IMR-90 (cell line): ENCODE results near the gene CCR3. TPM values are rescaled to one million over a fixed set of nuclear protein-coding genes. Genes with fewer than 3 reads are reported as not detected.

ENCODE experiments used
- ATAC-seq: fragments of 200-7000 bp; cut with Tn5 transposase; 2 replicates; pipeline ENCODE4 v1.9.1; 2020; ENCODE audit warnings: low read depth, mild to moderate bottlenecking, moderate library complexity
- BruUV-seq: library from RNA; stranded (reverse); fragments of 400-500 nt; replicated peaks from 2 replicates; lab custom pipeline; 2021; lab: Mats Ljungman, UMichigan
- CTCF ChIA-PET: fragments of 300-600 bp; formaldehyde crosslinking; extraction: SDS; loops from one replicate; lab custom pipeline; 2021; ENCODE audit warnings: antibody characterized with exemption; lab: Yijun Ruan, JAX
- POLR2A ChIA-PET: fragments of 300-600 bp; sonication (Branson Sonifier 250); formaldehyde crosslinking; loops from one replicate; lab custom pipeline; 2022; ENCODE audit warnings: antibody characterized with exemption; ENCODE audit not compliant: unreplicated experiment; lab: Charles Lee
- DNase-seq: peaks from one replicate; pipeline ENCODE4 v3.0.0; 2013
- H2AFZ ChIP-seq: replicated peaks from 2 replicates; pipeline ENCODE3; 2013; ENCODE audit warnings: low read length, mild to moderate bottlenecking; ENCODE audit not compliant: poor library complexity
- H2AK5ac ChIP-seq: 2 replicates; pipeline ENCODE4 v1.6.1; 2013; ENCODE audit warnings: low read depth, low read length, inconsistent platforms
- H2AK9ac ChIP-seq: replicated peaks from 2 replicates; pipeline ENCODE3; 2013; ENCODE audit warnings: mild to moderate bottlenecking, low read depth, low read length, moderate library complexity; ENCODE audit not compliant: poor library complexity
- H2BK120ac ChIP-seq: 2 replicates; pipeline ENCODE4 v1.6.1; 2013; ENCODE audit warnings: low read depth, low read length, inconsistent platforms
- H2BK15ac ChIP-seq: 3 replicates; pipeline ENCODE4 v1.6.1; 2013; ENCODE audit warnings: low read depth, low read length, inconsistent platforms
- H2BK20ac ChIP-seq: 2 replicates; pipeline ENCODE4 v1.6.1; 2013; ENCODE audit warnings: low read depth, mild to moderate bottlenecking, inconsistent platforms, low read length, moderate library complexity
- H2BK5ac ChIP-seq: 2 replicates; pipeline ENCODE4 v1.6.1; 2013; ENCODE audit warnings: mild to moderate bottlenecking, low read depth, low read length, inconsistent platforms; ENCODE audit not compliant: poor library complexity, severe bottlenecking
- H3K14ac ChIP-seq: replicated peaks from 2 replicates; pipeline ENCODE4 v1.6.1; 2013; ENCODE audit warnings: low read depth, low read length, inconsistent platforms
- H3K18ac ChIP-seq: 2 replicates; pipeline ENCODE4 v1.6.1; 2013; ENCODE audit warnings: low read depth, low read length, control low read depth
- H3K23ac ChIP-seq: 2 replicates; pipeline ENCODE4 v1.6.1; 2013; ENCODE audit warnings: low read depth, low read length, inconsistent platforms
- H3K27ac ChIP-seq: 2 replicates; pipeline ENCODE4 v1.5.1; 2013; ENCODE audit warnings: mild to moderate bottlenecking, control low read depth, low read length; ENCODE audit not compliant: insufficient read depth
- H3K27me3 ChIP-seq: 2 replicates; pipeline ENCODE4 v1.6.1; 2013; ENCODE audit warnings: low read length; ENCODE audit not compliant: control insufficient read depth, insufficient read depth
- H3K36me3 ChIP-seq: 2 replicates; pipeline ENCODE4 v1.6.1; 2013; ENCODE audit warnings: low read length, mixed read lengths; ENCODE audit not compliant: control insufficient read depth, insufficient read depth
- H3K4ac ChIP-seq: 2 replicates; pipeline ENCODE4 v1.6.1; 2013; ENCODE audit warnings: low read depth, low read length, inconsistent platforms
- H3K4me1 ChIP-seq: 2 replicates; pipeline ENCODE4 v1.6.1; 2013; ENCODE audit warnings: low read length, mixed read lengths; ENCODE audit not compliant: control insufficient read depth, insufficient read depth
- H3K4me2 ChIP-seq: 2 replicates; pipeline ENCODE4 v1.6.1; 2013; ENCODE audit warnings: low read depth, mild to moderate bottlenecking, control low read depth, low read length, moderate library complexity
- H3K4me3 ChIP-seq: 2 replicates; pipeline ENCODE4 v1.5.1; 2013; ENCODE audit warnings: low read depth, mild to moderate bottlenecking, control low read depth, low read length, moderate library complexity; ENCODE audit not compliant: insufficient read depth
- H3K56ac ChIP-seq: 2 replicates; pipeline ENCODE4 v1.6.1; 2013; ENCODE audit warnings: low read length, inconsistent platforms; ENCODE audit not compliant: insufficient read depth; ENCODE audit errors: extremely low read depth
- H3K79me1 ChIP-seq, 2 experiments: 2 replicates each; pipeline ENCODE4 v1.6.1; 2013; ENCODE audit warnings: low read length in 2 of 2, inconsistent platforms in 1 of 2, low read depth in 1 of 2
- H3K9ac ChIP-seq: 2 replicates; pipeline ENCODE4 v1.6.1; 2013; ENCODE audit warnings: low read depth, low read length, control low read depth
- H3K9me1 ChIP-seq: 2 replicates; pipeline ENCODE4 v1.6.1; 2013; ENCODE audit warnings: low read length, inconsistent platforms; ENCODE audit not compliant: insufficient read depth
- H3K9me3 ChIP-seq: 2 replicates; pipeline ENCODE4 v1.6.1; 2013; ENCODE audit warnings: low read length; ENCODE audit not compliant: control insufficient read depth, insufficient read depth
- H4K20me1 ChIP-seq: 2 replicates; pipeline ENCODE4 v1.6.1; 2013; ENCODE audit warnings: low read length, inconsistent platforms; ENCODE audit not compliant: insufficient read depth
- H4K5ac ChIP-seq: 2 replicates; pipeline ENCODE4 v1.6.1; 2013; ENCODE audit warnings: mild to moderate bottlenecking, low read depth, low read length, control low read depth
- H4K8ac ChIP-seq, 2 experiments: 2 replicates each; pipeline ENCODE4 v1.6.1; 2013; ENCODE audit warnings: low read depth in 2 of 2, low read length in 2 of 2, control low read depth in 1 of 2, inconsistent platforms in 1 of 2
- H4K91ac ChIP-seq: 2 replicates; pipeline ENCODE4 v1.6.1; 2013; ENCODE audit warnings: low read depth, low read length, inconsistent platforms; ENCODE audit not compliant: insufficient read depth
- CEBPB ChIP-seq: IDR thresholded peaks from 2 replicates; pipeline ENCODE4 v1.6.1; 2012; ENCODE audit warnings: low read depth, low read length, improper control_type of control experiment
- CHD1 ChIP-seq: IDR thresholded peaks from 2 replicates; pipeline ENCODE4 v1.6.1; 2012; ENCODE audit warnings: low read depth, low read length, improper control_type of control experiment
- CTCF ChIP-seq: conservative IDR thresholded peaks from 2 replicates; pipeline ENCODE4 v1.5.1; 2012; ENCODE audit warnings: mild to moderate bottlenecking, low read depth, low read length, improper control_type of control experiment
- ELK1 ChIP-seq: fragments of 150-350 bp; IDR thresholded peaks from 2 replicates; pipeline ENCODE4 v1.6.1; 2016; ENCODE audit warnings: low read depth, mild to moderate bottlenecking, low read length, moderate library complexity, borderline replicate concordance
- FOS ChIP-seq: fragments of 150-350 bp; IDR thresholded peaks from 2 replicates; pipeline ENCODE4 v1.6.1; 2016; ENCODE audit warnings: low read depth, low read length
- MAFK ChIP-seq: IDR thresholded peaks from 2 replicates; pipeline ENCODE4 v1.6.1; 2012; ENCODE audit warnings: low read depth, low read length, improper control_type of control experiment
- NFE2L2 ChIP-seq: fragments of 150-350 bp; IDR thresholded peaks from 2 replicates; pipeline ENCODE4 v1.6.1; 2016; ENCODE audit warnings: low read depth, mild to moderate bottlenecking, low read length
- RCOR1 ChIP-seq: IDR thresholded peaks from 2 replicates; pipeline ENCODE4 v1.6.1; 2012; ENCODE audit warnings: mild to moderate bottlenecking, low read length, improper control_type of control experiment; ENCODE audit not compliant: insufficient replicate concordance
- RFX5 ChIP-seq: IDR thresholded peaks from 2 replicates; pipeline ENCODE4 v1.8.0; 2012; ENCODE audit warnings: low read depth, mild to moderate bottlenecking, low read length, moderate library complexity
- SMC3 ChIP-seq: fragments of 150-350 bp; IDR thresholded peaks from 2 replicates; pipeline ENCODE4 v1.6.1; 2016; ENCODE audit warnings: low read depth, mild to moderate bottlenecking, antibody characterized with exemption, low read length, moderate library complexity
- WGBS, 2 experiments: methylation state at CpG; one replicate each; pipeline versions ENCODE4 v1.1.5 to v1.1.7; 2013; ENCODE audit warnings: missing lambda C conversion rate in 2 of 2; ENCODE audit not compliant: insufficient read length in 1 of 2; ENCODE audit errors: extremely low coverage in 2 of 2; 5-methylcytosine and 5-hydroxymethylcytosine counted together
- dilution Hi-C: fragments of 300-500 bp; cut with HindIII; formaldehyde crosslinking; loops from one replicate; pipeline ENCODE4 v1.14.3; 2018; ENCODE audit warnings: low sequenced_read_pairs; ENCODE audit not compliant: unreplicated experiment
- in situ Hi-C: fragments of 300-500 bp; cut with MboI; formaldehyde crosslinking; loops from 3 replicates; pipeline ENCODE4 v1.14.3; 2019; ENCODE audit warnings: low sequenced_read_pairs, inconsistent platforms, mixed read lengths
- intact Hi-C: fragments of 100-400 bp; cut with micrococcal nuclease; formaldehyde crosslinking; loops from 2 replicates; pipeline ENCODE4 v1.10.0; 2022
- polyA plus RNA-seq, 3 experiments: library from polyadenylated mRNA; depleted of rRNA; stranded (reverse); fragments of >200 nt; gene quantifications; 2 replicates each; pipeline ENCODE4 v1.2.3, GENCODE V29; 2012; ENCODE audit warnings: low replicate concordance in 1 of 3
- total RNA-seq: library from RNA; depleted of rRNA; stranded (reverse); fragments of >200 nt; gene quantifications from 2 replicates; pipeline ENCODE4 v1.2.3, GENCODE V29; 2012

Gene CCR3
- total and polyA plus RNA-seq, 2 of the 4 experiments (the other 2 are of a cell fraction): not detected

- no peak overlapping the region for H2AFZ ChIP-seq
- H3K9me3 ChIP-seq: no peaks in the 10 kb centered on the region
- no peaks in the 10 kb centered on the region for H4K20me1 ChIP-seq
- H4K91ac ChIP-seq: no peak overlapping the region
- no peak overlapping the region for H2AK9ac ChIP-seq
- peaks cover 22% of the 10 kb centered on the region for H3K27me3 ChIP-seq
- H3K27ac ChIP-seq: no peak overlapping the region
- dilution Hi-C loops: no loop called here
- intact Hi-C loops: no loop called here
- H3K9ac ChIP-seq: no peak overlapping the region
- 82% methylated on average over 2 of the region's 2 CpGs; no CpG with 5 or more reads in 1 of the 2 experiments for WGBS, 2 experiments
- H3K18ac ChIP-seq: no peak overlapping the region
- no peak overlapping the region for H2BK15ac ChIP-seq
- no peak overlapping the region for H3K4me3 ChIP-seq
- H3K23ac ChIP-seq: no peak overlapping the region
- CTCF ChIA-PET: interaction anchor here (1.0 kb wide), 1 partner anchor 9 kb away, joined by 3 read pairs; no protein-coding TSS in a partner anchor
- POLR2A ChIA-PET: no interaction called here
- H3K4me1 ChIP-seq: no peaks in the 10 kb centered on the region
- H3K9me1 ChIP-seq: no peaks in the 10 kb centered on the region
- in situ Hi-C loops: no loop called here
- H2BK5ac ChIP-seq: no peak overlapping the region
- no peak overlapping the region for H4K5ac ChIP-seq
- no peak overlapping the region for H2BK120ac ChIP-seq
- H2BK20ac ChIP-seq: no peak overlapping the region
- no peak overlapping the region for H3K14ac ChIP-seq
- H3K4ac ChIP-seq: no peak overlapping the region
- no peak for TF ChIP-seq MAFK
- TF ChIP-seq FOS: no peak
- no peak for TF ChIP-seq SMC3
- no peak for TF ChIP-seq RCOR1
- no peak for TF ChIP-seq CEBPB
- TF ChIP-seq CHD1: no peak
- TF ChIP-seq ELK1: no peak
- no peak for TF ChIP-seq CTCF
- TF ChIP-seq RFX5: no peak
- TF ChIP-seq NFE2L2: no peak
- no peak overlapping the region for H3K4me2 ChIP-seq
- H3K56ac ChIP-seq: no peak overlapping the region
- no TSS peak for BruUV-seq
- no peaks in the 10 kb centered on the region for H3K79me1 ChIP-seq
- no peak overlapping the region for H4K8ac ChIP-seq
- no peak overlapping the region for H2AK5ac ChIP-seq
- H3K36me3 ChIP-seq: no peaks in the 10 kb centered on the region
- ATAC-seq: no peak
- DNase-seq: no peak
Measured at GRCh38 chr3:46293035-46293724, 50.9 kb downstream of the CCR3 start.
